ENCODE data around the gene PHF20. TPM values are rescaled to one million over a fixed set of nuclear protein-coding genes. Genes with fewer than 3 reads are reported as not detected.

Gene PHF20
- total and polyA plus RNA-seq, 2 donors (not counting 3 experiments of a cell fraction or from before 2014, with no cell fraction given): 25.0 to 45.8 TPM

GRCh38 chr20:35840421-35840820, 68.6 kb downstream of the PHF20 start:
- peaks cover 5% of the 10 kb centered on the region in 2 experiments for H3K36me3 ChIP-seq (ENCODE audit: control insufficient read depth in 2 of 2, extremely low read depth in 1 of 2, insufficient read depth in 2 of 2, low read length in 2 of 2)
- CTCF ChIA-PET: interaction anchor here (1.5 to 2.0 kb wide), 2 partner anchors 9 to 14 kb away, joined by 4 to 5 read pairs; no protein-coding TSS in a partner anchor
- H2AFZ ChIP-seq (ENCODE audit: low read depth, low read length): no peak overlapping the region
- FAIRE-seq (no peak), DNase-seq (ENCODE audit: low read depth, low spot score) (no peak)
- no TSS peak for BruUV-seq (replicated peaks)
- no peaks in the 10 kb centered on the region for H3K4me1 ChIP-seq (ENCODE audit: control insufficient read depth, extremely low read depth, insufficient read depth, low read length)
- dilution Hi-C loops (cut with MboI; ENCODE audit: extremely low pct_ligation_motif_present, low sequenced_read_pairs): no loop called here
- POLR2A ChIA-PET: no interaction called here
- intact Hi-C loops (cut with micrococcal nuclease): no loop called here
- peaks cover 5% of the 10 kb centered on the region for H3K79me2 ChIP-seq (ENCODE audit: control insufficient read depth, insufficient read depth, low read length)
- H3K27ac ChIP-seq (ENCODE audit: insufficient read depth, low read depth, low read length): no peak overlapping the region
- H3K9me3 ChIP-seq (replicated peaks; ENCODE audit: control insufficient read depth, insufficient read depth, low read length): no peaks in the 10 kb centered on the region
- no peak overlapping the region for H3K4me3 ChIP-seq (replicated peaks in 1 of 3; ENCODE audit: insufficient read depth in 1 of 3, low read depth in 1 of 3, low read length in 3 of 3)
- TF ChIP-seq MAX (IDR thresholded peaks at IDR 0.05; ENCODE audit: insufficient read depth, insufficient read length) (no peak), JUN (IDR thresholded peaks at IDR 0.05; ENCODE audit: borderline replicate concordance, insufficient read depth, insufficient read length, low read depth) (no peak), FOS (IDR thresholded peaks at IDR 0.05; ENCODE audit: borderline replicate concordance, insufficient read depth, low read length) (no peak), CTCF (IDR thresholded peaks at IDR 0.05; ENCODE audit: extremely low read depth in 1 of 2, insufficient read depth in 1 of 2, low read depth in 1 of 2, low read length in 2 of 2) (no peak), GATA2 (IDR thresholded peaks at IDR 0.05; ENCODE audit: insufficient read depth, insufficient read length, low read depth, low read length) (no peak), POLR2A (IDR thresholded peaks at IDR 0.05; ENCODE audit: low read depth, low read length) (no peak), EZH2 (IDR thresholded peaks at IDR 0.05; ENCODE audit: borderline replicate concordance, low read depth, low read length, severe bottlenecking) (no peak), MYC (IDR thresholded peaks at IDR 0.05; ENCODE audit: low read depth, low read length) (no peak)
- H3K4me2 ChIP-seq (ENCODE audit: insufficient read depth, low read length): no peak overlapping the region
- H4K20me1 ChIP-seq (replicated peaks; ENCODE audit: control insufficient read depth, extremely low read depth, insufficient read depth, low read length): no peaks in the 10 kb centered on the region
- H3K27me3 ChIP-seq (ENCODE audit: control insufficient read depth in 2 of 2, insufficient read depth in 2 of 2, low read length in 2 of 2): no peaks in the 10 kb centered on the region
- no peaks in the 10 kb centered on the region for H3K9me1 ChIP-seq (replicated peaks; ENCODE audit: control insufficient read depth, extremely low read depth, insufficient read depth, low read length)
- H3K9ac ChIP-seq (replicated peaks; ENCODE audit: extremely low read depth, insufficient read depth, low read length): no peak overlapping the region
